Fibroblast of villous mesenchyme (primary cell): ENCODE data around the gene FOXRED2. TPM values are rescaled to one million over a fixed set of nuclear protein-coding genes. Genes with fewer than 3 reads are reported as not detected.
A peak's percentile ranks its signal among the peaks of the same experiment; 100 is the strongest.
"Not testable (repeated sequence)": the region's sequence is repeated elsewhere in the genome, so short reads cannot be mapped to it uniquely, and the experiment has no call there.

ENCODE experiments used
- DNase-seq: peaks from one replicate; pipeline ENCODE4 v3.0.0-alpha.2; 2010; ENCODE audit warnings: low read depth
- H3K4me3 ChIP-seq: 2 replicates; pipeline ENCODE4 v1.5.1; 2011; ENCODE audit warnings: low read depth, mild to moderate bottlenecking, low read length
- CTCF ChIP-seq: IDR thresholded peaks from 2 replicates; pipeline ENCODE4 v1.5.1; 2012; ENCODE audit warnings: low read depth, mild to moderate bottlenecking, low read length; ENCODE audit not compliant: insufficient read depth
- total RNA-seq: library from RNA; depleted of rRNA; stranded (reverse); fragments of >200 nt; gene quantifications from 2 replicates; pipeline ENCODE4 v1.2.3, GENCODE V29; 2012

The FOXRED2 gene
- total RNA-seq, 1 donor, result 10.4 TPM

DNA sequence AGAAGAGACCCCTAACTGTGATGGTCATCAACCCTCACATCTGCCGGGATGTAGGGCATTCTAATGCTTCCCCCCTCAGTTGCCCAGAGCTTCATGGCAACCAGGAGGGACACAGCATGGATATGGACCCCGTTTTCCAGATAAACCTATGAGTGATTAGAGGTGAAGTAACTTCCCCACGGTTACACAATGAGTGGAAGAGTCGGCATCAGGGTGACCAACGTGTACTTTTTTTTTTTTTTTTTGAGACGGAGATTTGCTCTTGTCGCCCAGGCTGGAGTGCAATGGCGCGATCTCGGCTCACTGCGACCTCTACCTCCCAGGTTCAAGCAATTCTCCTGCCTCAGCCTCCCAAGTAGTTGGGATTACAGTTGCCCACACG is 50.4 kb downstream of the FOXRED2 start:
- H3K4me3 ChIP-seq, result no peak overlapping the region
- TF ChIP-seq CTCF, result no peak
- no peak for DNase-seq

DNA sequence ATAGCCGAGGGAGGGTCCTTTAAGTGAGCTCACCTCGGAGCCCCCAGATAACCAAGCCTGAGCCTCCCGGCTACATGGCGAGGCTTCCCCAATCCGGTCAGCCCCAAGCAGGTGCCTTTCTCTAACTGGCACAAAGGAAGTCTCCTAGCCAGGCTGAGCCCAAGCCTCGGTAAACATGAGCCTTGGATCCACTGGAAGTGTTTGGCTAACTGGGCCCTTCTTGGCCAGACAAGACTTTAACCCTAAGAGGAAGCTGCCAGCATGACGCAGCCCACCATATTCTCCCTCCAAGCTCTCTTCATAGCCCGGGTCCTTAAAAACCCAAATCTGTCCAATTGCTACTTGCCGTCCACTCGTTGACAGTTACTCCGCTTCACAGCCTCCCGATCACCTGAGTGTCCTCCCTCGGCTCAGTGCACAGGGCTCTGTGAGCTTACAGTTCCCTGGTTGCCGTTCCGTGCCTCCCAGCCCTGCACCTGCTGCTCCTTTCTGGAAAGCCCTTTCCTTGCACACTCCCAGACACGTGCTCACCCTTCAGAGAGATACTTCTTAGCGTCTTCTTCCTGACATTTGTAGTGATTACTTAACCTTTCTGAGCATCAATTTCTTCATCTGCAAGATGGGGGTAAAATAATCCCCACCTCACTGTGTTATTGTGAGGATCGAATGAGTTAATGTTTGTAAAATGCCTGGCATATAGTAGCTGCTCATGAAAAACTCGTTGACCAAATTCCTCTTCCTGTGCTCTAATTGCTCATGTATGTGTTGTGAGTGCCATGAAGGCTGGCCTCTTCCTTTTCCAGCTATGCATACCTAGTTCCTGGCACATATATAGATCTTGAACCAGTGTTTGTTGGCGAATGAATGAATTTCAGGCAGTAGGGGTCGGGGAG is 51.0 kb downstream of the FOXRED2 start:
- DNase-seq, result no peak
- no peak overlapping the region for H3K4me3 ChIP-seq
- no peak for TF ChIP-seq CTCF

DNA sequence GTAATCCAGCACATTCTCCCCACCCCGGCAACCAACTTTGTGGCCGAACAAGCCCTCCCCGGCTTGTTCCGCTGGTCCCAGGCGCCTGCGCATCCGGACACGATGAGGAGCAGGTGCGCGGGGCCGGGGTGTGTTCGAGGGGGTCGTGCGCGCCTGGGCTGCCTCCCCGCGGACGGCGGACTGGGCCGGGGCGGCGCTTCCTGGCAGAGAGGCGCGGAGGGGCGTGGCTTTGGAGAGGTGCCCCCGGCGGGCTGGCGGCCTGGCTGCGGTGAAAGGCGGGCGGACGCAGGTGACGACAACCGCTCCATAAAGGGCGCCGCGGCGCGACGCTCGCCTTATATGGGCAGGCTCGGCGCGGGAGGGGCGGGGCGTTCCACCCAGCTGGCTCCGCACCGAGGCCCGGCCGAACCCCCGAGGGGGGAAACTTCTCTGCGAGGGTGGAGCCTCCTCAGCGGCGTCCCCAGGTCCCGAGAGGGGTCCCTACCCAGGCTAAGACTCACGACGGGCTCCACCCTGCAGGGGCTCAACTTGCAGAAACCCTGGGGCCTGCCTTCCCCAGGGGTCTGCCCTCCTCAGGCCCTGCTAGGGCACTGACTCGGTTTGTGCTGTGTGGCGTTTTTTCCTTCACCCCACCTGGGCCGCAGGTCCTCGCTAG is 51.8 kb downstream of the FOXRED2 start:
- H3K4me3 ChIP-seq, result peak overlapping the region; percentile 57
- peak; percentile 2 for TF ChIP-seq CTCF
- DNase-seq, result peak; percentile 92

DNA sequence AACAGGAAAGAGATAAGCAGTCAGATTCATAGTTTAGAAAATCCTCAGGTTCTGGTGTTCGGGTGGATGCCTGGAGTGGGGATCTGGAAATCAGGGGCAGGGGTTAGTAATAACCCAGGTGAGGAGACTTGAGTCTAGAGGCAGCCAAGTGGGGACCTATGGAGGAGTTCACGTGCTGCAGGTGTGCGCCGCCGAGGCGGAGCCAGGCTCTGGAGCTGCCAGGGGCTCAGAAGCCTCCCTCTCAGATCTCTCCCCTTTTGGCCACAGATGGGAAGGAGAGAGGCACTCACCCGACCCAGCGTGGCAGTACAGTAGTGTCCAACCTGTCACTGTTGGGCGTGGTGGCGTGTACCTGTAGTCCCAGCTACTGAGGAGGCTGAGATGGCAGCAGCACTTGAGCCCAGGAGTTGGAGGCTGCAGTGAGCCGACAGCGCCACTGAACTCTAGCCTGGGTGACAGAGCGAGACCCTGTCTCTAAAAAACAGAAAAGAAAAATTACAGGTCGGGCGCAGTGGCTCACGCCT is 52.9 kb downstream of the FOXRED2 start:
- no peak for TF ChIP-seq CTCF
- DNase-seq, result no peak
- H3K4me3 ChIP-seq, result no peak overlapping the region

DNA sequence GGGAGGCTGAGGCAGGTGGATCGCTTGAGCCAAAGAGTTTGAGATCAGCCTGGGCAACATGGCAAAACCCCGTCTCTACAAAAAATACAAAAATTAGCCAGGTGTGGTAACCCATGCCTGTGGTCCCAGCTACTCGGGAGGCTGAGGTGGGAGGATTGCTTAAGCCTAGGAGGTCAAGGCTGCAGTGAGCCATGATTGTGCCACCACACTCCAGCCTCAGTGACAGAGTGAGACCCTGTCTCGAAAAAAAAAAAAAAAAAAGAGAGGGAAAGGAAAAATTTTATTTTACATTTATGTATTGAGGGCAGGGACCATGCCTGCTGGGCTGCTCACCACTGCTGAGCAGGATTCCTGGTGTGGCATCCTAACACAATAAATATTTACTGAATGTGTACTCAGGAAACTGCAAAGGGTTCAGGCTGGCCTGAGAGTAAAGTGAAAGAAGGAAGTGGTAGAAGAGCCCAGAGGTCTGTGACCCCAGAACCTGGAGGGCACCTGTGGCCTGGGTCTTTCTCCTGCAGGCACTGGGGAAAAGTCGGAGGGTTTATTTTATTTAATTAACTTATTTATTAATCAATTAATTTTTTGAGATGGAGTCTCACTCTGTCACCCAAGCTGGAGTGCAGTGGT is 53.7 kb downstream of the FOXRED2 start:
- not testable (repeated sequence) for H3K4me3 ChIP-seq

DNA sequence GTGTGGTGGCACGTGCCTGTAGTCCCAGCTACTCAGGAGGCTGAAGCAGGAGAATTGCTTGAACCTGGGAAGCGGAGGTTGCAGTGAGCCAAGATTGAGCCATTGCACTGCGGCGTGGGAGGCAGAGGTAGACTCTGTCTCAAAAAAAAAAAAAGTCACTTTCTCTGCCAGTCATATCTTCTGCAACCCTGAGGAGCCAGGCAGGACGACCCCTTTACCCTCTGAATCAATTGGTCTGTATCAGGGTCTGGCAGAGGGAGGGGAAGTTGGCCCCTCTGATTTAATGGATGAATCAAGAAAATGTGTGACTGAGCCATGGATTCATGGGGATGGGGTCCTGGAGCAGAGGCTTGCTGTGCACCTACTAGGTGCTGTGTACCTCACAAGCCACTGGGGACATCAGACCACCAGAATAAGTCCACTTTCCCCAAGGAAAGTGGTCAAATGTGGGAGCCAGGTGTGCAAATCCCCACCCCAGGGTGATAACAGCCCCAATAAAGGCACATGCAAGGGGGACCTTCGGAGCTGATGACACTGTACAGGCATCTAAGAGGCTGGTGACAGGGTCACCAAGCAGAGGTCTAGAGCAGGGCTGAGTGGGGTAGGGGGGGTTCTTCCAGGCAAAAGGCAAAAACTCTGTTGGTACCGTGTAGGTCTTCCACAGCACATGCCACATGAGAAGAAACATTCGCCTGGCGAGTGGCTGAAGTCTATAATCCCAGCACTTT is 54.4 kb downstream of the FOXRED2 start:
- no peak overlapping the region for H3K4me3 ChIP-seq
- no peak for DNase-seq
- TF ChIP-seq CTCF, result no peak

More for the DNA sequence above, 53.7 kb downstream of the FOXRED2 start:
- not testable (repeated sequence) for DNase-seq

- DNase-seq, H3K4me3 ChIP-seq: not testable (repeated sequence)
Measured at GRCh38 chr22:36450923-36451322, 55.9 kb downstream of the FOXRED2 start.
